SK-N-SH (cell line): Measurements from ENCODE around the gene PRKG1. TPM values are rescaled to one million over a fixed set of nuclear protein-coding genes. Genes with fewer than 3 reads are reported as not detected.
A peak's percentile ranks its signal among the peaks of the same experiment; 100 is the strongest.

ENCODE experiments used
- CTCF ChIA-PET: fragments of 300-600, 350-600 bp; formaldehyde crosslinking; extraction: SDS; loops from one replicate; lab custom pipeline; 2021; lab: Yijun Ruan, JAX
- POLR2A ChIA-PET: fragments of 350-600 bp; sonication (Branson Sonifier 250); formaldehyde crosslinking; extraction: SDS; loops from one replicate; lab custom pipeline; 2020; ENCODE audit warnings: antibody characterized with exemption, inconsistent platforms; lab: Yijun Ruan, JAX
- DNase-seq: peaks from one replicate; pipeline ENCODE4 v3.0.0; 2012
- H2AFZ ChIP-seq: fragments of 200-600 bp; sonication (generic); 2 replicates; pipeline ENCODE4 v1.8.1; 2016; ENCODE audit warnings: antibody characterized with exemption, mild to moderate bottlenecking, low read depth
- H3F3A ChIP-seq: fragments of 200-600 bp; sonication (generic); replicated peaks from 2 replicates; pipeline ENCODE3; 2016; ENCODE audit warnings: antibody characterized with exemption, mild to moderate bottlenecking; ENCODE audit not compliant: insufficient read depth
- H3K27ac ChIP-seq, 2 experiments: fragments of 200-500 bp in 1 of 2; fragments of 200-600 bp in 1 of 2; sonication (Bioruptor generic) in 1 of 2; sonication (generic), shearing (Covaris generic) in 1 of 2; 2 replicates each; pipeline versions ENCODE4 v1.5.1 to v1.6.1; 2014 to 2016; ENCODE audit warnings: low read depth in 2 of 2, inconsistent platforms in 1 of 2, low read length in 1 of 2, mild to moderate bottlenecking in 1 of 2, mixed read lengths in 1 of 2
- H3K27me3 ChIP-seq: fragments of 200-600 bp; sonication (generic), shearing (Covaris generic); 2 replicates; pipeline ENCODE4 v1.6.1; 2016; ENCODE audit warnings: mixed run types; ENCODE audit not compliant: insufficient read depth
- H3K36me3 ChIP-seq, 2 experiments: fragments of 200-500 bp in 1 of 2; fragments of 200-600 bp in 1 of 2; sonication (Bioruptor generic) in 1 of 2; sonication (generic) in 1 of 2; replicated peaks in 1 of 2; 2 replicates each; pipeline versions ENCODE3 to v1.5.1; 2014 to 2016; ENCODE audit warnings: low read length in 1 of 2, mild to moderate bottlenecking in 1 of 2; ENCODE audit not compliant: insufficient read depth in 2 of 2, control insufficient read depth in 1 of 2
- H3K4me1 ChIP-seq, 2 experiments: fragments of 200-500 bp in 1 of 2; fragments of 200-600 bp in 1 of 2; sonication (Bioruptor generic) in 1 of 2; sonication (generic), shearing (Covaris generic) in 1 of 2; 2 replicates each; pipeline versions ENCODE4 v1.5.1 to v1.6.1; 2014 to 2016; ENCODE audit warnings: low read depth in 1 of 2, low read length in 1 of 2, mixed run types in 1 of 2; ENCODE audit not compliant: insufficient read depth in 2 of 2, control insufficient read depth in 1 of 2
- H3K4me2 ChIP-seq: fragments of 200-600 bp; sonication (generic), shearing (Covaris generic); 2 replicates; pipeline ENCODE4 v1.6.1; 2017; ENCODE audit warnings: mixed run types
- H3K4me3 ChIP-seq, 2 experiments: fragments of 200-500 bp in 1 of 2; fragments of 200-600 bp in 1 of 2; sonication (Bioruptor generic) in 1 of 2; sonication (generic), shearing (Covaris generic) in 1 of 2; 2 replicates each; pipeline versions ENCODE4 v1.5.1 to v1.8.1; 2014 to 2016; ENCODE audit warnings: low read depth in 2 of 2, inconsistent platforms in 1 of 2, low read length in 1 of 2, mild to moderate bottlenecking in 1 of 2, mixed read lengths in 1 of 2, moderate library complexity in 1 of 2
- H3K79me2 ChIP-seq: fragments of 200-600 bp; sonication (generic); 2 replicates; pipeline ENCODE4 v1.8.1; 2017; ENCODE audit warnings: mild to moderate bottlenecking; ENCODE audit not compliant: insufficient read depth
- H3K9ac ChIP-seq: fragments of 200-600 bp; sonication (generic); 2 replicates; pipeline ENCODE4 v1.6.1; 2017; ENCODE audit warnings: mixed run types
- H3K9me2 ChIP-seq: fragments of 200-600 bp; sonication (generic); 2 replicates; pipeline ENCODE4 v1.6.1; 2017; ENCODE audit warnings: mixed run types
- H3K9me3 ChIP-seq: fragments of 200-600 bp; sonication (generic); 2 replicates; pipeline ENCODE4 v1.6.1; 2017; ENCODE audit warnings: mixed run types, mild to moderate bottlenecking, moderate library complexity
- H4K20me1 ChIP-seq: fragments of 200-600 bp; sonication (generic); 2 replicates; pipeline ENCODE4 v1.6.1; 2017; ENCODE audit warnings: mild to moderate bottlenecking, mixed run types; ENCODE audit not compliant: insufficient read depth
- EP300 ChIP-seq, 2 experiments: IDR thresholded peaks; 2 replicates each; pipeline versions ENCODE4 v1.4.0 to v1.6.1; 2012; ENCODE audit warnings: borderline replicate concordance in 1 of 2, low read depth in 1 of 2, low read length in 1 of 2
- FOSL2 ChIP-seq: IDR thresholded peaks from 2 replicates; pipeline ENCODE4 v1.4.0; 2012; ENCODE audit warnings: low read depth, mild to moderate bottlenecking, moderate library complexity, borderline replicate concordance
- GABPA ChIP-seq: IDR thresholded peaks from 2 replicates; pipeline ENCODE4 v1.4.0; 2012; ENCODE audit warnings: low read depth, mild to moderate bottlenecking
- GATA2 ChIP-seq: sonication (generic); formaldehyde crosslinking; IDR thresholded peaks from 2 replicates; pipeline ENCODE4 v1.5.0; 2020; ENCODE audit warnings: mild to moderate bottlenecking, missing genetic modification reagents
- JUND ChIP-seq: IDR thresholded peaks from 2 replicates; pipeline ENCODE4 v1.4.0; 2012
- NFIC ChIP-seq: IDR thresholded peaks from 2 replicates; pipeline ENCODE4 v1.4.0; 2012; ENCODE audit warnings: borderline replicate concordance
- POLR2AphosphoS5 ChIP-seq: IDR thresholded peaks from 2 replicates; pipeline ENCODE4 v1.6.1; 2012; ENCODE audit warnings: low read depth, low read length
- RXRA ChIP-seq: IDR thresholded peaks from 2 replicates; pipeline ENCODE4 v1.4.0; 2012; ENCODE audit warnings: low read depth, mild to moderate bottlenecking, borderline replicate concordance
- TAF1 ChIP-seq: IDR thresholded peaks from 2 replicates; pipeline ENCODE4 v1.6.1; 2012; ENCODE audit warnings: low read depth, mild to moderate bottlenecking, low read length, moderate library complexity, borderline replicate concordance
- TCF12 ChIP-seq: IDR thresholded peaks from 2 replicates; pipeline ENCODE4 v1.4.0; 2012
- TEAD4 ChIP-seq: IDR thresholded peaks from 2 replicates; pipeline ENCODE4 v1.4.0; 2012; ENCODE audit warnings: mild to moderate bottlenecking, borderline replicate concordance; ENCODE audit not compliant: insufficient read depth
- WGBS: methylation state at CpG from one replicate; pipeline ENCODE4 v1.1.6; 2017; ENCODE audit warnings: low lambda C conversion rate; 5-methylcytosine and 5-hydroxymethylcytosine counted together
- polyA plus RNA-seq, 3 experiments: library from polyadenylated mRNA; depleted of rRNA; stranded (reverse); fragments of >200 nt; gene quantifications; 2 replicates each; pipeline ENCODE4 v1.2.3, GENCODE V29; 2012
- TF ChIP-seq, protein P1 (sequence below): IDR thresholded peaks from 2 replicates; pipeline ENCODE4 v1.4.0; 2012; ENCODE audit warnings: low read depth
- TF ChIP-seq, protein P2 (sequence below): IDR thresholded peaks from 2 replicates; pipeline ENCODE4; 2012
- TF ChIP-seq, protein P3 (sequence below): IDR thresholded peaks from 2 replicates; pipeline ENCODE4 v1.4.0; 2012; ENCODE audit warnings: low read depth, borderline replicate concordance

PRKG1 gene
- polyA plus RNA-seq, 1 of the 3 experiments (the other 2 are of a cell fraction) = 4.1 TPM

DNA sequence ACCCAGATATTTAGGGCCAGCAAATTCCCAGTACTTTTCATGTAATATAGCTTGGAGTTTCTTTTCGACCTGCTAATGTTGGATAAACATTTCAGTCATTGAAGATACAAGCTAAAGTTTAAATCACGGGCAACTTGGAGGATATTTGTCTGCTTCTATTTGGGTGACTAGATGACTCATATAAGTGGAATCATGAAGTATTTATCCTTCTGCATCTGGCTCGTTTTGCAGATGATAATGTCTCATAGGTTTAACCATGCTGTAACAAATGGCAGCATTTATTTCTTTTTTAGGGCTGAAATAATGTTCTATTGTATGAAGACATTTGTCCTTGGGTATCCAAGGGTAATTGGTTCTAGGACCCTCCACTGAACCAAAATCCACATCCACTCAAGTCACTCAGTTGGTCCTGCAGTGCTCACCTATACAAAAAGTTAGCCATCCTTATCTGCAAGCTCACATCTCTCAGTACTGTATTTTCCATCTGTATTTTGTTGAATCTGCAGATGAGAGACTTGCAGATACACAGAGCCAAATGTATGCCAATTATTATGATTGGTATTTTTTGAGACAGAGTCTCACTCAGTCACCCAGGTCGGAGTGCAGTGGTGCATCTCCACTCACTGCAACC is 812.3 kb downstream of the PRKG1 start:
- H3K9me3 ChIP-seq = no peaks in the 10 kb centered on the region
- H3K9me2 ChIP-seq = no peaks in the 10 kb centered on the region
- H3F3A ChIP-seq = no peaks in the 10 kb centered on the region
- no peaks in the 10 kb centered on the region for H4K20me1 ChIP-seq
- peak overlapping the region in 1 of 2 experiments; percentile 50; a peak in 2 of 4 replicates for H3K27ac ChIP-seq
- H2AFZ ChIP-seq = no peak overlapping the region
- peaks cover 0 to 2% of the 10 kb centered on the region in 2 experiments; a peak in 1 of 4 replicates for H3K4me1 ChIP-seq
- 25% methylated on average over 4 of the region's 4 CpGs for WGBS
- TF ChIP-seq FOSL2 (peak; percentile 69; the same call in 1 of the 2 replicates), TCF12 (peak; percentile 58), NFIC (peak; percentile 11; the same call in 1 of the 2 replicates), GABPA (no peak), JUND (peak; percentile 77)
- TF ChIP-seq, protein P1, sequence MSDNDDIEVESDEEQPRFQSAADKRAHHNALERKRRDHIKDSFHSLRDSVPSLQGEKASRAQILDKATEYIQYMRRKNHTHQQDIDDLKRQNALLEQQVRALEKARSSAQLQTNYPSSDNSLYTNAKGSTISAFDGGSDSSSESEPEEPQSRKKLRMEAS = no peak
- TF ChIP-seq, protein P2, sequence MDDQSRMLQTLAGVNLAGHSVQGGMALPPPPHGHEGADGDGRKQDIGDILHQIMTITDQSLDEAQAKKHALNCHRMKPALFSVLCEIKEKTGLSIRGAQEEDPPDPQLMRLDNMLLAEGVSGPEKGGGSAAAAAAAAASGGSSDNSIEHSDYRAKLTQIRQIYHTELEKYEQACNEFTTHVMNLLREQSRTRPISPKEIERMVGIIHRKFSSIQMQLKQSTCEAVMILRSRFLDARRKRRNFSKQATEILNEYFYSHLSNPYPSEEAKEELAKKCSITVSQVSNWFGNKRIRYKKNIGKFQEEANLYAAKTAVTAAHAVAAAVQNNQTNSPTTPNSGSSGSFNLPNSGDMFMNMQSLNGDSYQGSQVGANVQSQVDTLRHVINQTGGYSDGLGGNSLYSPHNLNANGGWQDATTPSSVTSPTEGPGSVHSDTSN = peak; percentile 78
- H3K79me2 ChIP-seq = no peaks in the 10 kb centered on the region
- no peaks in the 10 kb centered on the region for H3K27me3 ChIP-seq
- DNase-seq = no peak
- ChIA-PET POLR2A (no interaction called here), CTCF (interaction anchor here (0.8 kb wide), 1 partner anchor 12 kb away, joined by 3 read pairs; no protein-coding TSS in a partner anchor)
- no peak overlapping the region for H3K9ac ChIP-seq
- H3K4me2 ChIP-seq = peak overlapping the region; percentile 52; the same call in 1 of the 2 replicates
- H3K36me3 ChIP-seq = no peaks in the 10 kb centered on the region
- H3K4me3 ChIP-seq = no peak overlapping the region

DNA sequence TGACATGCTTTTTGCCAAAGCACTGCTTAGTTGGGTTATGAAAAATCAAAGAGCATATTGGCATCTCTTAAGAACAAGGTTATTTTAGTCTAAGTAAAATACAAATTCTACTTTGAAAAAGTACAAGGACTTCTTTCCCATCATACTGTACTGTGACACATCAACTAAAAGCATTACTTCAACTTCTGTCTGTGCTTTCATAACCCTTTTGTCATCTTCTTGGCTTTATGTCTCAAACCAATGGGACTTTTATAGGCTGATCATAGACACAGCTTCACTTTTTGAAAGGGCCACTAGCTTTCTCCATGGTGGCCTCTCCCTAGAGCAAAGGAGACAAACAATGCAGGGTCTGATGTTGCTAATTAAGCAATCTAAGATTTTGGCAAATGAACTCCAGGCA is 814.0 kb downstream of the PRKG1 start:
- no peaks in the 10 kb centered on the region for H3K79me2 ChIP-seq
- no peaks in the 10 kb centered on the region for H3K36me3 ChIP-seq
- no peaks in the 10 kb centered on the region for H3K27me3 ChIP-seq
- no peaks in the 10 kb centered on the region for H3K9me3 ChIP-seq
- no peaks in the 10 kb centered on the region for H4K20me1 ChIP-seq
- H3K9me2 ChIP-seq = no peaks in the 10 kb centered on the region
- TF ChIP-seq GATA2 (CRISPR knock-in tag) = no peak
- TF ChIP-seq, all 33 proteins: peak for 0
- Histone ChIP-seq H3K4me3 (no peak overlapping the region), H2AFZ (no peak overlapping the region), H3K4me2 (no peak overlapping the region), H3K4me1 (peaks cover 0 to 2% of the 10 kb centered on the region in 2 experiments; a peak in 1 of 4 replicates), H3K9ac (no peak overlapping the region), H3F3A (peaks cover 3% of the 10 kb centered on the region), H3K27ac (no peak overlapping the region)
- ChIA-PET CTCF (no interaction called here), POLR2A (no interaction called here)
- no peak for DNase-seq

DNA sequence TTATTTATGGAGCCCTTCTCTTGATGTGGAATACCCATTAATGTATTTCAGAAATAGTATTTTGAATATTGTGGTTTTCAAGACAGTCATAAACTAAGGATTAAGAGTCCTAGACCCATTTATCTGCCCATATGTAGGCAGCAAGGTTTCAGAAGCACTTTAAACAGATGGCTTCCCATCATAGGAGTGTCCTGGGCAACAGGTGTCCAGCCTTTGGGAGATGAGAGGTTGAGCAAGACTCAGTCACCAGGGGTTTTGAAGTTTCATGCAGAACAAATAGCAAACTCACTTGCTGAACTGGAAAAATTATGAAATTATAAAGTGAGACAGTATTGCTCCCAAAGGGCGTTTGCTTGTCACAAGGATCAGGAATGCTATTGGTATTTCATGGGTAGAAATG is 818.0 kb downstream of the PRKG1 start:
- no peaks in the 10 kb centered on the region; a peak in 1 of 4 replicates for H3K4me1 ChIP-seq
- no peak overlapping the region for H3K4me3 ChIP-seq
- POLR2A ChIA-PET = no interaction called here
- H3F3A ChIP-seq = peaks cover 5% of the 10 kb centered on the region
- H3K36me3 ChIP-seq = no peaks in the 10 kb centered on the region
- H3K79me2 ChIP-seq = no peaks in the 10 kb centered on the region
- H3K27me3 ChIP-seq = no peaks in the 10 kb centered on the region
- 47% methylated on average over 1 of the region's 1 CpG for WGBS
- no peak overlapping the region for H3K4me2 ChIP-seq
- CTCF ChIA-PET = no interaction called here
- TF ChIP-seq TEAD4 (no peak), RXRA (no peak), EP300 (IDR thresholded peaks at IDR 0.05; ENCODE audit: borderline replicate concordance in 1 of 2, low read depth in 1 of 2, low read length in 1 of 2) (no peak), TAF1 (no peak), POLR2AphosphoS5 (no peak)
- TF ChIP-seq, protein P3, sequence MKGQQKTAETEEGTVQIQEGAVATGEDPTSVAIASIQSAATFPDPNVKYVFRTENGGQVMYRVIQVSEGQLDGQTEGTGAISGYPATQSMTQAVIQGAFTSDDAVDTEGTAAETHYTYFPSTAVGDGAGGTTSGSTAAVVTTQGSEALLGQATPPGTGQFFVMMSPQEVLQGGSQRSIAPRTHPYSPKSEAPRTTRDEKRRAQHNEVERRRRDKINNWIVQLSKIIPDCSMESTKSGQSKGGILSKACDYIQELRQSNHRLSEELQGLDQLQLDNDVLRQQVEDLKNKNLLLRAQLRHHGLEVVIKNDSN = no peak
- H3K9ac ChIP-seq = no peak overlapping the region
- no peak for DNase-seq
- no peaks in the 10 kb centered on the region for H3K9me3 ChIP-seq
- H2AFZ ChIP-seq = no peak overlapping the region
- H3K27ac ChIP-seq = no peak overlapping the region
- H3K9me2 ChIP-seq = no peaks in the 10 kb centered on the region
- no peaks in the 10 kb centered on the region for H4K20me1 ChIP-seq
